Kidney (tissue), 14 donors: ENCODE data around the gene CFAP20DC. TPM values are rescaled to one million over a fixed set of nuclear protein-coding genes. Genes with fewer than 3 reads are reported as not detected.

Experiments
- DNase-seq, 5 donors: peaks; one replicate each; pipeline ENCODE4 v3.0.0-alpha.2; 2013 to 2020
- FAIRE-seq: peaks from 2 replicates; lab custom pipeline; 2012; peaks lifted over from hg19 to GRCh38; lab: Jason Lieb, UNC
- H3K27ac ChIP-seq, 2 donors: one replicate each; pipeline ENCODE4 v1.7.0; 2013; ENCODE audit warnings: low read depth in 2 of 2, low read length in 2 of 2, inconsistent platforms in 1 of 2
- H3K27me3 ChIP-seq: one replicate; pipeline ENCODE4 v1.7.1; 2013; ENCODE audit warnings: low read length, inconsistent platforms; ENCODE audit not compliant: control insufficient read depth, insufficient read depth
- H3K36me3 ChIP-seq, 3 donors: one replicate each; pipeline versions ENCODE4 v1.7.0 to v1.7.1; 2013; ENCODE audit warnings: low read length in 3 of 3, control low read depth in 1 of 3, inconsistent platforms in 1 of 3; ENCODE audit not compliant: insufficient read depth in 3 of 3, control insufficient read depth in 2 of 3
- H3K4me1 ChIP-seq, 3 donors: one replicate each; pipeline versions ENCODE4 v1.7.0 to v1.7.1; 2013; ENCODE audit warnings: low read length in 3 of 3, inconsistent platforms in 1 of 3, low read depth in 1 of 3; ENCODE audit not compliant: control insufficient read depth in 2 of 3, insufficient read depth in 2 of 3
- H3K4me3 ChIP-seq, 3 donors: one replicate each; pipeline versions ENCODE4 v1.7.0 to v1.8.1; 2013; ENCODE audit warnings: low read length in 3 of 3, control low read depth in 1 of 3, inconsistent platforms in 1 of 3
- H3K9ac ChIP-seq, 3 donors: one replicate each; pipeline versions ENCODE4 v1.7.0 to v1.7.1; 2013; ENCODE audit warnings: low read length in 3 of 3, control low read depth in 1 of 3, inconsistent platforms in 1 of 3
- H3K9me3 ChIP-seq, 3 donors: one replicate each; pipeline versions ENCODE4 v1.7.0 to v1.7.1; 2013; ENCODE audit warnings: low read length in 3 of 3, control low read depth in 1 of 3, inconsistent platforms in 1 of 3; ENCODE audit not compliant: control insufficient read depth in 2 of 3, insufficient read depth in 1 of 3
- intact Hi-C: fragments of 100-400 bp; cut with DNase I; formaldehyde crosslinking; loops from one replicate; pipeline ENCODE4 v1.11.1; 2022
- polyA plus RNA-seq: library from polyadenylated mRNA; stranded (reverse); fragments of 350-450 nt; fragmentation: Illumina TruSeq; extraction: RNeasy Lipid Tissue Mini Kit (QIAGEN cat#74804); gene quantifications from one replicate; pipeline ENCODE4 v1.2.3, GENCODE V29; 2014; ENCODE audit warnings: low read depth, low replicate concordance; ENCODE audit not compliant: insufficient read depth
- total RNA-seq: library from RNA; stranded (reverse); fragmentation: NEBNext Ultra II Directional; extraction: Animal tissue kit (Norgen Biotek cat#: 25700); gene quantifications from one replicate; pipeline ENCODE4 v1.2.1, GENCODE V29; 2021
- TF ChIP-seq, protein P1 (sequence below): IDR thresholded peaks from 3 replicates; pipeline ENCODE4 v1.5.1; 2012; ENCODE audit warnings: mild to moderate bottlenecking, moderate library complexity, borderline replicate concordance; ENCODE audit not compliant: insufficient read depth; ENCODE audit errors: extremely low read depth
- donor health status: control.
- donor health status: control.
- donor health status: control.
- donor health status: control.
- donor health status: control.
- donor health status: DM: yes; HTN: yes; CAD: no.
- donor health status: Normal renal cell carcinoma (clear cell type).

Gene CFAP20DC
- total and polyA plus RNA-seq, 2 donors from 2014 or later, result 0.73 to 3.2 TPM

DNA sequence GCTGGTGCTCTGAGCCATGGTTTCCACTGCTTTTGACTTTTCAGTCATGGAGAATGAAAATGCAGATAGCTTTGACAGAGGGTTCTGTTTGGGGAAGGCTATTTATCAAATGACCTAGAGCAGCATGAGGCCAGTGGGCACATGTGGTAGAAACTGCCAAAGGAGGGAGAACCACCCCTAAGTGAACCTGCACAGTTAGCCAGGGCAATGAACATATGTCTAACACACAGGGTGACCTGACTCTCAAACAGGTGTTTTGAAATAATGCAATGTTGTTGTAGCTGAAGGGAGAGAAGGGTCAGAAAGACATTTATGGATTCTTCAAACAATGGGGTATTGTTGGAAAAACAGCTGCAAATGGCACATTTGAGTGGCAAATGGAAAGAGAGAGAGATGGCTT lies 208.9 kb downstream of the CFAP20DC start:
- intact Hi-C loops, result no loop called here
- Histone ChIP-seq H3K9ac (no peak overlapping the region), H3K27ac (no peak overlapping the region), H3K9me3 (no peaks in the 10 kb centered on the region), H3K4me1 (no peaks in the 10 kb centered on the region), H3K36me3 (no peaks in the 10 kb centered on the region), H3K4me3 (no peak overlapping the region), H3K27me3 (no peaks in the 10 kb centered on the region)
- TF ChIP-seq, protein P1, sequence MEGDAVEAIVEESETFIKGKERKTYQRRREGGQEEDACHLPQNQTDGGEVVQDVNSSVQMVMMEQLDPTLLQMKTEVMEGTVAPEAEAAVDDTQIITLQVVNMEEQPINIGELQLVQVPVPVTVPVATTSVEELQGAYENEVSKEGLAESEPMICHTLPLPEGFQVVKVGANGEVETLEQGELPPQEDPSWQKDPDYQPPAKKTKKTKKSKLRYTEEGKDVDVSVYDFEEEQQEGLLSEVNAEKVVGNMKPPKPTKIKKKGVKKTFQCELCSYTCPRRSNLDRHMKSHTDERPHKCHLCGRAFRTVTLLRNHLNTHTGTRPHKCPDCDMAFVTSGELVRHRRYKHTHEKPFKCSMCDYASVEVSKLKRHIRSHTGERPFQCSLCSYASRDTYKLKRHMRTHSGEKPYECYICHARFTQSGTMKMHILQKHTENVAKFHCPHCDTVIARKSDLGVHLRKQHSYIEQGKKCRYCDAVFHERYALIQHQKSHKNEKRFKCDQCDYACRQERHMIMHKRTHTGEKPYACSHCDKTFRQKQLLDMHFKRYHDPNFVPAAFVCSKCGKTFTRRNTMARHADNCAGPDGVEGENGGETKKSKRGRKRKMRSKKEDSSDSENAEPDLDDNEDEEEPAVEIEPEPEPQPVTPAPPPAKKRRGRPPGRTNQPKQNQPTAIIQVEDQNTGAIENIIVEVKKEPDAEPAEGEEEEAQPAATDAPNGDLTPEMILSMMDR, result no peak
- DNase-seq (no peak), FAIRE-seq (no peak)

DNA sequence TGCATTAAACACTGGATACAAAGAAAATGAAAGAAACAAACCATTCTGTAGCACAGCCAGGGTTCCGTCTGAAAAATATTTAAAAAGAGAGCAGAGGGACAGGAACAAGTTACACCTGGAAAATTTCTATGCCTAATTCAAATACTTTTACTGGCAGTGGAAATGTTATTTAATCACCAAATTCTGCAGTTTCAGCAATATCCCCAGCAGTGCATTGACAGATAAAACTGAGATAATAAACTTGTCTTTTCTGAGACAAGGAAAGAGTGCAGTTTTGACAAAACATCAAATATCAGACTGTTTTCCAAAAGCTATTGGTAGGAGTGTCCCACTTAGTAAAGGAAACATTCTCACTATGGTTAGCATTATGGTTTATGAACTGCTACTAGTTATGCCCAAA lies 209.9 kb downstream of the CFAP20DC start:
- TF ChIP-seq, protein P1, result no peak
- no peak overlapping the region for H3K4me3 ChIP-seq
- H3K27me3 ChIP-seq, result no peaks in the 10 kb centered on the region
- FAIRE-seq (no peak), DNase-seq (no peak)
- intact Hi-C loops, result no loop called here
- H3K9ac ChIP-seq, result no peak overlapping the region
- H3K9me3 ChIP-seq, result no peaks in the 10 kb centered on the region
- H3K36me3 ChIP-seq, result no peaks in the 10 kb centered on the region
- H3K27ac ChIP-seq, result no peak overlapping the region
- H3K4me1 ChIP-seq, result no peaks in the 10 kb centered on the region

DNA sequence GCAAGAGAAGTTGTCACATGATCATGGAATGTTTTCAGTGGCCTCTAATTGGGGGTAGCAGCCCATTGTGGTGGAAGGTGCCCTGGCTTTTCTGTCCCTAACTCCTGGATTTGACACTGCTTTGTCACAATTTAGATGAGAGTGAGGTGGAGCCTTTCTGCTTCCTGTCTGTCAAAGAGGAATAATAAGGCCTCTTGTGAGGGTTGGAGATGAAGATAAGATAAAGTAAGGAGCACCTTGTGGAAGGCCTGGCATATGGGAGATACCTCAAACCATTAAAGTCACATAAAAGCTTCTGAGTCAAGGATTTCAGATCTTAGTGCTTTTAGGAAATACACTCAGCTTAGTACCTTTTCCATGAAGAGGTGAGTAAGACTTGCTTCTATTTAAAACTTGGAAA lies 210.6 kb downstream of the CFAP20DC start:
- no peak for FAIRE-seq

More for the DNA sequence above, 210.6 kb downstream of the CFAP20DC start:
- Histone ChIP-seq H3K27me3 (no peaks in the 10 kb centered on the region), H3K4me1 (no peaks in the 10 kb centered on the region), H3K27ac (no peak overlapping the region), H3K36me3 (no peaks in the 10 kb centered on the region), H3K4me3 (no peak overlapping the region), H3K9me3 (no peaks in the 10 kb centered on the region), H3K9ac (no peak overlapping the region)
- no peak for DNase-seq
- intact Hi-C loops, result no loop called here
- TF ChIP-seq, protein P1, result no peak
